H1 (cell line): ENCODE data around the gene LLGL1. TPM values are rescaled to one million over a fixed set of nuclear protein-coding genes. Genes with fewer than 3 reads are reported as not detected.

ENCODE experiments used
- CTCF ChIA-PET: fragments of 300-600 bp; sonication (Branson Sonifier 250); formaldehyde crosslinking; loops from one replicate; lab custom pipeline; 2021; ENCODE audit not compliant: partially characterized antibody; lab: Charles Lee
- POLR2A ChIA-PET: fragments of 300-600 bp; sonication (Branson Sonifier 250); formaldehyde crosslinking; loops from one replicate; lab custom pipeline; 2021; ENCODE audit warnings: inconsistent platforms; ENCODE audit not compliant: partially characterized antibody; lab: Charles Lee
- DNase-seq, 2 experiments: peaks; one replicate each; pipeline versions ENCODE4 v3.0.0 to v3.0.0-alpha.2; 2010 to 2022; ENCODE audit warnings: low spot score in 2 of 2, low read depth in 1 of 2, mixed read lengths in 1 of 2
- FAIRE-seq: peaks from 2 replicates; lab custom pipeline; 2011; peaks lifted over from hg19 to GRCh38; lab: Jason Lieb, UNC
- H2AFZ ChIP-seq: 2 replicates; pipeline ENCODE4 v1.8.1; 2012; ENCODE audit warnings: low read length, inconsistent platforms
- H2AK5ac ChIP-seq: 2 replicates; pipeline ENCODE4 v1.6.1; 2013; ENCODE audit warnings: low read depth, low read length
- H2BK120ac ChIP-seq: replicated peaks from 2 replicates; pipeline ENCODE3; 2013; ENCODE audit warnings: low read depth, low read length, inconsistent platforms
- H2BK12ac ChIP-seq: 2 replicates; pipeline ENCODE4 v1.6.1; 2013; ENCODE audit warnings: low read depth, low read length
- H2BK15ac ChIP-seq: 2 replicates; pipeline ENCODE4 v1.6.1; 2013; ENCODE audit warnings: low read length
- H2BK20ac ChIP-seq: 2 replicates; pipeline ENCODE4 v1.6.1; 2013; ENCODE audit warnings: low read length
- H2BK5ac ChIP-seq: 2 replicates; pipeline ENCODE4 v1.6.1; 2013; ENCODE audit warnings: low read depth, low read length
- H3K14ac ChIP-seq: 2 replicates; pipeline ENCODE4 v1.6.1; 2013; ENCODE audit warnings: inconsistent platforms; ENCODE audit not compliant: insufficient read length
- H3K18ac ChIP-seq: 2 replicates; pipeline ENCODE4 v1.6.1; 2013; ENCODE audit warnings: low read length; ENCODE audit errors: extremely low read depth
- H3K23ac ChIP-seq: 2 replicates; pipeline ENCODE4 v1.6.1; 2013; ENCODE audit warnings: inconsistent platforms; ENCODE audit not compliant: insufficient read length
- H3K23me2 ChIP-seq: 2 replicates; pipeline ENCODE4 v1.6.1; 2013; ENCODE audit warnings: low read depth, low read length
- H3K27ac ChIP-seq: 2 replicates; pipeline ENCODE4 v1.6.1; 2011; ENCODE audit warnings: low read depth, low read length, inconsistent platforms
- H3K27me3 ChIP-seq, 4 experiments: replicated peaks in 1 of 4; 1 replicate in 1 of 4; 2 replicates in 3 of 4; pipeline versions ENCODE4 v1.6.1 to v1.8.1; 2011 to 2013; ENCODE audit warnings: low read length in 3 of 4, mild to moderate bottlenecking in 3 of 4, inconsistent platforms in 2 of 4, mixed read lengths in 2 of 4, moderate library complexity in 1 of 4; ENCODE audit not compliant: control insufficient read depth in 3 of 4, insufficient read depth in 3 of 4; ENCODE audit errors: extremely low read depth in 1 of 4
- H3K36me3 ChIP-seq, 4 experiments: 2 replicates each; pipeline versions ENCODE4 v1.6.1 to v1.8.1; 2011 to 2013; ENCODE audit warnings: mild to moderate bottlenecking in 4 of 4, low read length in 3 of 4, moderate library complexity in 2 of 4, control low read depth in 1 of 4, inconsistent platforms in 1 of 4; ENCODE audit not compliant: insufficient read depth in 4 of 4, control insufficient read depth in 2 of 4
- H3K4ac ChIP-seq: replicated peaks from 2 replicates; pipeline ENCODE3; 2013; ENCODE audit warnings: low read length, low read depth, mixed read lengths, inconsistent platforms; ENCODE audit not compliant: insufficient read length
- H3K4me1 ChIP-seq, 4 experiments: replicated peaks in 1 of 4; 1 replicate in 1 of 4; 2 replicates in 3 of 4; pipeline versions ENCODE4 v1.6.1 to v1.8.1; 2011 to 2013; ENCODE audit warnings: low read length in 3 of 4, inconsistent platforms in 2 of 4, mixed read lengths in 1 of 4; ENCODE audit not compliant: insufficient read depth in 4 of 4, control insufficient read depth in 3 of 4
- H3K4me2 ChIP-seq, 2 experiments: 2 replicates each; pipeline versions ENCODE4 v1.6.1 to v1.8.1; 2011 to 2013; ENCODE audit warnings: low read depth in 2 of 2, low read length in 2 of 2, control low read depth in 1 of 2, inconsistent platforms in 1 of 2, mild to moderate bottlenecking in 1 of 2; ENCODE audit not compliant: insufficient read depth in 1 of 2
- H3K4me3 ChIP-seq, 4 experiments: fragments of 200-600, 300-600 bp in 1 of 4; sonication (generic), shearing (Covaris generic), sonication (Bioruptor Twin) in 1 of 4; 2 replicates each; pipeline versions ENCODE4 v1.5.1 to v1.8.1; 2011 to 2016; ENCODE audit warnings: low read length in 4 of 4, low read depth in 3 of 4, control low read depth in 2 of 4, inconsistent platforms in 2 of 4, mild to moderate bottlenecking in 2 of 4, mixed read lengths in 1 of 4, moderate library complexity in 1 of 4; ENCODE audit not compliant: insufficient read depth in 2 of 4; ENCODE audit errors: extremely low read depth in 1 of 4
- H3K56ac ChIP-seq: replicated peaks from 2 replicates; pipeline ENCODE3; 2013; ENCODE audit warnings: low read depth, mild to moderate bottlenecking, mixed read lengths, low read length, inconsistent platforms; ENCODE audit not compliant: insufficient read length
- H3K79me1 ChIP-seq: 2 replicates; pipeline ENCODE4 v1.6.1; 2013; ENCODE audit warnings: low read depth, low read length, control low read depth
- H3K79me2 ChIP-seq, 2 experiments: 2 replicates each; pipeline versions ENCODE4 v1.6.1 to v1.8.1; 2012 to 2013; ENCODE audit warnings: low read length in 2 of 2, mild to moderate bottlenecking in 2 of 2, inconsistent platforms in 1 of 2; ENCODE audit not compliant: insufficient read depth in 2 of 2, control insufficient read depth in 1 of 2
- H3K9ac ChIP-seq, 4 experiments: replicated peaks in 1 of 4; 1 replicate in 1 of 4; 2 replicates in 3 of 4; pipeline versions ENCODE4 v1.6.1 to v1.8.1; 2011 to 2013; ENCODE audit warnings: low read depth in 3 of 4, low read length in 3 of 4, control low read depth in 2 of 4, mild to moderate bottlenecking in 2 of 4, moderate library complexity in 2 of 4, inconsistent platforms in 1 of 4; ENCODE audit errors: extremely low read depth in 1 of 4
- H3K9me3 ChIP-seq, 2 experiments: 2 replicates each; pipeline versions ENCODE4 v1.6.1 to v1.8.1; 2012 to 2013; ENCODE audit warnings: mild to moderate bottlenecking in 2 of 2, moderate library complexity in 2 of 2, control low read depth in 1 of 2, inconsistent platforms in 1 of 2, low read depth in 1 of 2, low read length in 1 of 2, mixed read lengths in 1 of 2; ENCODE audit not compliant: insufficient read depth in 2 of 2
- H4K20me1 ChIP-seq, 2 experiments: replicated peaks in 1 of 2; 2 replicates each; pipeline versions ENCODE3 to v1.8.1; 2011 to 2013; ENCODE audit warnings: inconsistent platforms in 2 of 2, low read length in 2 of 2, mild to moderate bottlenecking in 1 of 2; ENCODE audit not compliant: insufficient read depth in 2 of 2, control insufficient read depth in 1 of 2
- H4K5ac ChIP-seq: 2 replicates; pipeline ENCODE4 v1.6.1; 2013; ENCODE audit warnings: low read length, low read depth, mixed read lengths, inconsistent platforms; ENCODE audit not compliant: insufficient read length
- H4K8ac ChIP-seq: 2 replicates; pipeline ENCODE4 v1.8.0; 2013; ENCODE audit warnings: mild to moderate bottlenecking, moderate library complexity, low read length, inconsistent platforms; ENCODE audit not compliant: insufficient read depth; ENCODE audit errors: extremely low read depth
- H4K91ac ChIP-seq: replicated peaks from 2 replicates; pipeline ENCODE3; 2013; ENCODE audit warnings: low read length, mixed read lengths, inconsistent platforms; ENCODE audit not compliant: insufficient read length
- ASH2L ChIP-seq: fragments of 200-600, 300-600 bp; sonication (generic); IDR thresholded peaks from one replicate; pipeline ENCODE4 v1.7.1; 2017; ENCODE audit warnings: low read length
- BRCA1 ChIP-seq: IDR thresholded peaks from 2 replicates; pipeline ENCODE4 v1.6.1; 2012; ENCODE audit warnings: low read depth, low read length, improper control_type of control experiment
- CBX8 ChIP-seq: fragments of 300-800, 300-1000 bp; sonication (generic); IDR thresholded peaks from 2 replicates; pipeline ENCODE4 v1.7.1; 2016; ENCODE audit warnings: low read depth, low read length, borderline replicate concordance
- CHD1 ChIP-seq: IDR thresholded peaks from 2 replicates; pipeline ENCODE4 v1.6.1; 2012; ENCODE audit warnings: low read depth, low read length, improper control_type of control experiment
- EGR1 ChIP-seq: IDR thresholded peaks from 2 replicates; pipeline ENCODE4 v1.6.1; 2011; ENCODE audit warnings: low read depth, low read length, borderline replicate concordance
- GABPA ChIP-seq: IDR thresholded peaks from 2 replicates; pipeline ENCODE4 v1.6.1; 2011; ENCODE audit warnings: mild to moderate bottlenecking, low read length, moderate library complexity, borderline replicate concordance; ENCODE audit not compliant: insufficient read depth
- GTF2F1 ChIP-seq: IDR thresholded peaks from 2 replicates; pipeline ENCODE4 v1.6.1; 2012; ENCODE audit warnings: low read depth, low read length, improper control_type of control experiment, borderline replicate concordance
- RBBP5 ChIP-seq: IDR thresholded peaks from 2 replicates; pipeline ENCODE4 v1.7.1; 2012; ENCODE audit warnings: low read depth, mild to moderate bottlenecking, inconsistent platforms, low read length, moderate library complexity, borderline replicate concordance
- SP2 ChIP-seq: IDR thresholded peaks from 2 replicates; pipeline ENCODE4 v1.6.1; 2012; ENCODE audit warnings: mild to moderate bottlenecking, low read length, inconsistent platforms
- SUZ12 ChIP-seq: fragments of 200-600 bp; sonication (generic); IDR thresholded peaks from 2 replicates; pipeline ENCODE4 v1.6.1; 2012; ENCODE audit warnings: mild to moderate bottlenecking, inconsistent platforms, low read length, moderate library complexity, mixed read lengths
- TCF12 ChIP-seq: IDR thresholded peaks from 2 replicates; pipeline ENCODE4 v1.6.1; 2011; ENCODE audit warnings: low read depth, mild to moderate bottlenecking, low read length
- WGBS, 2 experiments: shearing (Covaris generic) in 1 of 2; methylation state at CpG; one replicate each; pipeline versions ENCODE4 v1.1.6 to v1.1.7; 2013 to 2015; ENCODE audit warnings: low lambda C conversion rate in 2 of 2, mixed read lengths in 2 of 2, inconsistent platforms in 1 of 2, low coverage in 1 of 2, missing lambda C conversion rate in 1 of 2; ENCODE audit not compliant: insufficient replicate concordance in 2 of 2, insufficient coverage in 1 of 2, insufficient read length in 1 of 2; ENCODE audit errors: extremely low coverage in 1 of 2, missing lambda C conversion rate in 1 of 2; 5-methylcytosine and 5-hydroxymethylcytosine counted together
- polyA plus RNA-seq, 7 experiments: library from polyadenylated mRNA; depleted of rRNA in 3 of 7; stranded (reverse) in 5 of 7; unstranded in 2 of 7; fragments of >200 nt in 5 of 7; fragments of 200-250 nt in 2 of 7; gene quantifications; 1 replicate in 5 of 7; 2 replicates in 1 of 7; 4 replicates in 1 of 7; pipeline versions ENCODE4 v1.2.1 to v1.2.3, GENCODE V29; 2011 to 2013; ENCODE audit warnings: missing spikeins in 2 of 7, mixed read lengths in 2 of 7
- total RNA-seq: library from RNA; stranded (reverse); fragmentation: NEBNext Ultra II Directional; extraction: Animal tissue kit (Norgen Biotek cat#: 25700); gene quantifications from 2 replicates; pipeline ENCODE4 v1.2.1, GENCODE V29; 2021

Gene LLGL1
- total and polyA plus RNA-seq, 2 of the 8 experiments (the other 6 are each of a cell fraction or from before 2014, with no cell fraction given): 71.3 to 107 TPM

DNA sequence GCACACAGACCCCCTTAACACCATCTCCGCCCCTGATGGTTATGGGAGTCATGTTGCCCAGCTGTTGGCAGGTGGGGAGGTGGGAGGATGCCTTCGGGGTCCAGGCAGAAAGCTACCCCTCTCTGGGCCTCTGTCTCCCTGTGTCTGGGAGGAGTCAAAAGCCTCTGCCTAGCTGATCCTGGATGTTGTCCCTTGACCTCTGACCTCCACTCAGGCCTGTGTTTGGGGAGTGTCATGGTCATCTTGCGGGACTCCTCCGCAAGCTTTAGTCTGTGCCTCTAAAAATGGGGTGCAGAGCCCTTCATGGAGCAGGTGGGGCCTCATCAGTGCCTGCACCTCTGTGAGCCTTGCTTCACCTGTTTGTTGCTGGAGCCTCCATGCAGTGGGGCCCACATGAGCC, 3.8 kb downstream of the LLGL1 start:
- Histone ChIP-seq H3K18ac (no peak overlapping the region), H3K36me3 (peaks cover 7 to 18% (median 9%) of the 10 kb centered on the region in 4 experiments; a peak in 5 of 8 replicates), H4K5ac (no peak overlapping the region), H2BK120ac (no peak overlapping the region), H3K23me2 (peaks cover 11% of the 10 kb centered on the region), H3K9ac (no peak overlapping the region), H3K79me2 (peaks cover 8 to 67% of the 10 kb centered on the region in 2 experiments), H4K8ac (no peak overlapping the region), H3K27me3 (no peaks in the 10 kb centered on the region), H3K79me1 (peaks cover 50% of the 10 kb centered on the region), H3K4me1 (peaks cover 0 to 14% (median 9%) of the 10 kb centered on the region in 4 experiments; a peak in 6 of 7 replicates), H3K9me3 (no peaks in the 10 kb centered on the region), H4K20me1 (peaks cover 17 to 31% of the 10 kb centered on the region in 2 experiments), H2BK15ac (no peak overlapping the region), H3K4ac (no peak overlapping the region), H2BK5ac (no peak overlapping the region), H3K27ac (no peak overlapping the region), H3K56ac (no peak overlapping the region), H2AK5ac (no peak overlapping the region), H3K4me2 (no peak overlapping the region), H2BK20ac (no peak overlapping the region), H2BK12ac (no peak overlapping the region), H3K23ac (no peak overlapping the region), H3K14ac (no peak overlapping the region), H4K91ac (no peak overlapping the region), H3K4me3 (no peak overlapping the region), H2AFZ (no peak overlapping the region)
- TF ChIP-seq SP2 (no peak), RBBP5 (no peak), EGR1 (no peak), BRCA1 (no peak), CHD1 (no peak), CBX8 (no peak), GTF2F1 (no peak), ASH2L (no peak), TCF12 (no peak), GABPA (no peak), SUZ12 (no peak)
- ChIA-PET POLR2A (interaction anchor here (1.3 to 3.6 kb wide), 4 partner anchors 12 to 46 kb away, joined by 4 to 14 read pairs (median 11); partner anchors contain the start of genes ALKBH5, FLII and MIEF2), CTCF (interaction anchor here (0.5 to 8.4 kb wide), 8 partner anchors 13 to 780 kb away, joined by 3 to 76 read pairs (median 4); no protein-coding TSS in a partner anchor)
- FAIRE-seq: no peak
- WGBS, 2 experiments: 92% methylated on average over 4 of the region's 4 CpGs; no CpG with 5 or more reads in 1 of the 2 experiments
- no peak for DNase-seq
